HepG2 (cell line): ENCODE data around the gene TNFAIP8L2. TPM values are rescaled to one million over a fixed set of nuclear protein-coding genes. Genes with fewer than 3 reads are reported as not detected.

Source experiments
- FOSL1 ChIP-seq: sonication (generic); formaldehyde crosslinking; IDR thresholded peaks from 2 replicates; pipeline ENCODE4 v1.9.0; 2021; ENCODE audit warnings: missing genetic modification reagents, borderline replicate concordance
- GATAD2A ChIP-seq: IDR thresholded peaks from 2 replicates; pipeline ENCODE4 v1.6.1; 2016
- GTF3A ChIP-seq: sonication (generic); formaldehyde crosslinking; conservative IDR thresholded peaks from 2 replicates; pipeline ENCODE4 v1.4.0; 2020; ENCODE audit warnings: mild to moderate bottlenecking, missing genetic modification reagents
- ISX ChIP-seq: sonication (generic); formaldehyde crosslinking; conservative IDR thresholded peaks from 2 replicates; pipeline ENCODE4 v1.5.0; 2020; ENCODE audit warnings: missing genetic modification reagents
- ZBTB7B ChIP-seq: sonication (generic); formaldehyde crosslinking; IDR thresholded peaks from 2 replicates; pipeline ENCODE4 v1.4.0; 2020; ENCODE audit warnings: missing genetic modification reagents
- ZFP37 ChIP-seq: sonication (generic); formaldehyde crosslinking; IDR thresholded peaks from 2 replicates; pipeline ENCODE4 v1.4.0; 2020; ENCODE audit warnings: missing genetic modification reagents, borderline replicate concordance
- ZFP41 ChIP-seq: sonication (generic); formaldehyde crosslinking; IDR thresholded peaks from 2 replicates; pipeline ENCODE4 v1.4.0; 2020; ENCODE audit warnings: mild to moderate bottlenecking, missing genetic modification reagents, borderline replicate concordance
- ZNF329 ChIP-seq: sonication (generic); formaldehyde crosslinking; IDR thresholded peaks from 2 replicates; pipeline ENCODE4 v1.9.0; 2021; ENCODE audit warnings: low read depth, mild to moderate bottlenecking, missing genetic modification reagents
- ZNF468 ChIP-seq: sonication (generic); formaldehyde crosslinking; IDR thresholded peaks from 2 replicates; pipeline ENCODE4 v1.8.0; 2022; ENCODE audit warnings: mild to moderate bottlenecking, moderate library complexity, missing genetic modification reagents
- ZNF644 ChIP-seq: IDR thresholded peaks from 2 replicates; pipeline ENCODE4 v1.6.1; 2016; ENCODE audit warnings: low read depth
- polyA plus RNA-seq, 8 experiments: library from polyadenylated mRNA; depleted of rRNA in 3 of 8; stranded (reverse) in 7 of 8; unstranded in 1 of 8; fragments of >200 nt; fragmentation: Illumina TruSeq in 4 of 8; extraction: Trizol in 4 of 8; gene quantifications; 2 replicates each; pipeline versions ENCODE4 v1.2.1 to v1.2.3, GENCODE V29; 2011 to 2016; ENCODE audit warnings: low read depth in 4 of 8, missing spikeins in 1 of 8, mixed read lengths in 1 of 8; ENCODE audit not compliant: insufficient read depth in 1 of 8
- total RNA-seq, 5 experiments: library from RNA; depleted of rRNA; stranded (reverse); fragments of >200 nt; fragmentation: Illumina TruSeq; extraction: Trizol; gene quantifications; 2 replicates each; pipeline ENCODE4 v1.2.3, GENCODE V29; 2016; ENCODE audit warnings: low read depth in 1 of 5
- TF ChIP-seq, protein P1 (sequence below): sonication (generic); formaldehyde crosslinking; IDR thresholded peaks from 2 replicates; pipeline ENCODE4 v1.4.0; 2020; ENCODE audit warnings: missing genetic modification reagents
- TF ChIP-seq, protein P2 (sequence below): sonication (generic); formaldehyde crosslinking; IDR thresholded peaks from 2 replicates; pipeline ENCODE4 v1.4.0; 2020; ENCODE audit warnings: missing genetic modification reagents, borderline replicate concordance
- TF ChIP-seq, protein P3 (sequence below): sonication (generic); formaldehyde crosslinking; IDR thresholded peaks from 2 replicates; pipeline ENCODE4 v1.5.0; 2020; ENCODE audit warnings: mild to moderate bottlenecking, missing genetic modification reagents, moderate library complexity
- TF ChIP-seq, protein P4 (sequence below): sonication (generic); formaldehyde crosslinking; IDR thresholded peaks from 2 replicates; pipeline ENCODE4 v1.4.0; 2020; ENCODE audit warnings: missing genetic modification reagents, borderline replicate concordance
- TF ChIP-seq, protein P5 (sequence below): sonication (generic); formaldehyde crosslinking; conservative IDR thresholded peaks from 2 replicates; pipeline ENCODE4 v1.4.0; 2020; ENCODE audit warnings: mild to moderate bottlenecking, missing genetic modification reagents, moderate library complexity

Gene TNFAIP8L2
- total and polyA plus RNA-seq, 2 of the 13 experiments (the other 11 are each of a cell fraction or from before 2014, with no cell fraction given), result not detected

DNA sequence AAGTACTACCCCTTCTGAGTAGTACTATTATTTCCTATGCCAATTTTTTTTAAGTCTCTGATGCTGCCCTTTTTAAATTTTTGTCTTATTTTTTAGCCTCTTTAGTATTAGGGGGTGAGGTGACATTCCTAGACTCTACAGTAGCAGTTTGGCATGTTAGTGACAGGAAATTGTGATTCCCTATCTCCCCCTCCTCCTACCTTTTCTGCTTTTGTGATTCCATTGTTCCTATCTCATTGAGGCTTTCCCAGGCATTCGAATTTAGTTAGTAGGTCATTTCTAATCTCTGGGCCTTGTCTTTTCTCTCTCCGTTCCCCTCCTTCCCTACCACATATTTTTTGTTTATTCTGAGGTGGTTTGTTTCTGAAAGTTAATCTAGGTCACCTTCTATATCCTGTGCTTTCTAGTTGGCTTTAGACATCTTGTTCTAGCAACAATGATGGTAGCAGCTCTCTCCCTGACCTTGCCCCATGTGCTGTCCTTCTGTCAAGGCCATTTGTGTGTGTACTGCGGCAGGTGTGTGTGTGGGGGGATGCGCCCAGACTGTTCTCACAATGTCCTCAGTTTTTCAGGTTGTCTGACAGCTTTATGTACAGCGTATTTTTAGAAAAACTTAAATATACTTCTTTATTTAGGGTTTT lies 31.6 kb upstream of the TNFAIP8L2 start (continued):
- TF ChIP-seq, protein P1, sequence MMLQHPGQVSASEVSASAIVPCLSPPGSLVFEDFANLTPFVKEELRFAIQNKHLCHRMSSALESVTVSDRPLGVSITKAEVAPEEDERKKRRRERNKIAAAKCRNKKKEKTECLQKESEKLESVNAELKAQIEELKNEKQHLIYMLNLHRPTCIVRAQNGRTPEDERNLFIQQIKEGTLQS (CRISPR knock-in tag), result no peak
- no peak for TF ChIP-seq ZBTB7B (CRISPR knock-in tag)
- no peak for TF ChIP-seq ZNF468 (CRISPR knock-in tag)
- TF ChIP-seq GTF3A (CRISPR knock-in tag), result no peak
- TF ChIP-seq ISX (CRISPR knock-in tag), result no peak
- TF ChIP-seq, protein P2, sequence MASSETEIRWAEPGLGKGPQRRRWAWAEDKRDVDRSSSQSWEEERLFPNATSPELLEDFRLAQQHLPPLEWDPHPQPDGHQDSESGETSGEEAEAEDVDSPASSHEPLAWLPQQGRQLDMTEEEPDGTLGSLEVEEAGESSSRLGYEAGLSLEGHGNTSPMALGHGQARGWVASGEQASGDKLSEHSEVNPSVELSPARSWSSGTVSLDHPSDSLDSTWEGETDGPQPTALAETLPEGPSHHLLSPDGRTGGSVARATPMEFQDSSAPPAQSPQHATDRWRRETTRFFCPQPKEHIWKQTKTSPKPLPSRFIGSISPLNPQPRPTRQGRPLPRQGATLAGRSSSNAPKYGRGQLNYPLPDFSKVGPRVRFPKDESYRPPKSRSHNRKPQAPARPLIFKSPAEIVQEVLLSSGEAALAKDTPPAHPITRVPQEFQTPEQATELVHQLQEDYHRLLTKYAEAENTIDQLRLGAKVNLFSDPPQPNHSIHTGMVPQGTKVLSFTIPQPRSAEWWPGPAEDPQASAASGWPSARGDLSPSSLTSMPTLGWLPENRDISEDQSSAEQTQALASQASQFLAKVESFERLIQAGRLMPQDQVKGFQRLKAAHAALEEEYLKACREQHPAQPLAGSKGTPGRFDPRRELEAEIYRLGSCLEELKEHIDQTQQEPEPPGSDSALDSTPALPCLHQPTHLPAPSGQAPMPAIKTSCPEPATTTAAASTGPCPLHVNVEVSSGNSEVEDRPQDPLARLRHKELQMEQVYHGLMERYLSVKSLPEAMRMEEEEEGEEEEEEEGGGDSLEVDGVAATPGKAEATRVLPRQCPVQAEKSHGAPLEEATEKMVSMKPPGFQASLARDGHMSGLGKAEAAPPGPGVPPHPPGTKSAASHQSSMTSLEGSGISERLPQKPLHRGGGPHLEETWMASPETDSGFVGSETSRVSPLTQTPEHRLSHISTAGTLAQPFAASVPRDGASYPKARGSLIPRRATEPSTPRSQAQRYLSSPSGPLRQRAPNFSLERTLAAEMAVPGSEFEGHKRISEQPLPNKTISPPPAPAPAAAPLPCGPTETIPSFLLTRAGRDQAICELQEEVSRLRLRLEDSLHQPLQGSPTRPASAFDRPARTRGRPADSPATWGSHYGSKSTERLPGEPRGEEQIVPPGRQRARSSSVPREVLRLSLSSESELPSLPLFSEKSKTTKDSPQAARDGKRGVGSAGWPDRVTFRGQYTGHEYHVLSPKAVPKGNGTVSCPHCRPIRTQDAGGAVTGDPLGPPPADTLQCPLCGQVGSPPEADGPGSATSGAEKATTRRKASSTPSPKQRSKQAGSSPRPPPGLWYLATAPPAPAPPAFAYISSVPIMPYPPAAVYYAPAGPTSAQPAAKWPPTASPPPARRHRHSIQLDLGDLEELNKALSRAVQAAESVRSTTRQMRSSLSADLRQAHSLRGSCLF (CRISPR knock-in tag), result no peak
- TF ChIP-seq FOSL1 (CRISPR knock-in tag), result no peak
- TF ChIP-seq GATAD2A (CRISPR knock-in tag), result peak; percentile 55; the same call in 1 of the 2 replicates
- TF ChIP-seq ZNF329, result no peak
- TF ChIP-seq, protein P3, sequence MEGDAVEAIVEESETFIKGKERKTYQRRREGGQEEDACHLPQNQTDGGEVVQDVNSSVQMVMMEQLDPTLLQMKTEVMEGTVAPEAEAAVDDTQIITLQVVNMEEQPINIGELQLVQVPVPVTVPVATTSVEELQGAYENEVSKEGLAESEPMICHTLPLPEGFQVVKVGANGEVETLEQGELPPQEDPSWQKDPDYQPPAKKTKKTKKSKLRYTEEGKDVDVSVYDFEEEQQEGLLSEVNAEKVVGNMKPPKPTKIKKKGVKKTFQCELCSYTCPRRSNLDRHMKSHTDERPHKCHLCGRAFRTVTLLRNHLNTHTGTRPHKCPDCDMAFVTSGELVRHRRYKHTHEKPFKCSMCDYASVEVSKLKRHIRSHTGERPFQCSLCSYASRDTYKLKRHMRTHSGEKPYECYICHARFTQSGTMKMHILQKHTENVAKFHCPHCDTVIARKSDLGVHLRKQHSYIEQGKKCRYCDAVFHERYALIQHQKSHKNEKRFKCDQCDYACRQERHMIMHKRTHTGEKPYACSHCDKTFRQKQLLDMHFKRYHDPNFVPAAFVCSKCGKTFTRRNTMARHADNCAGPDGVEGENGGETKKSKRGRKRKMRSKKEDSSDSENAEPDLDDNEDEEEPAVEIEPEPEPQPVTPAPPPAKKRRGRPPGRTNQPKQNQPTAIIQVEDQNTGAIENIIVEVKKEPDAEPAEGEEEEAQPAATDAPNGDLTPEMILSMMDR, result no peak
- TF ChIP-seq, protein P4, sequence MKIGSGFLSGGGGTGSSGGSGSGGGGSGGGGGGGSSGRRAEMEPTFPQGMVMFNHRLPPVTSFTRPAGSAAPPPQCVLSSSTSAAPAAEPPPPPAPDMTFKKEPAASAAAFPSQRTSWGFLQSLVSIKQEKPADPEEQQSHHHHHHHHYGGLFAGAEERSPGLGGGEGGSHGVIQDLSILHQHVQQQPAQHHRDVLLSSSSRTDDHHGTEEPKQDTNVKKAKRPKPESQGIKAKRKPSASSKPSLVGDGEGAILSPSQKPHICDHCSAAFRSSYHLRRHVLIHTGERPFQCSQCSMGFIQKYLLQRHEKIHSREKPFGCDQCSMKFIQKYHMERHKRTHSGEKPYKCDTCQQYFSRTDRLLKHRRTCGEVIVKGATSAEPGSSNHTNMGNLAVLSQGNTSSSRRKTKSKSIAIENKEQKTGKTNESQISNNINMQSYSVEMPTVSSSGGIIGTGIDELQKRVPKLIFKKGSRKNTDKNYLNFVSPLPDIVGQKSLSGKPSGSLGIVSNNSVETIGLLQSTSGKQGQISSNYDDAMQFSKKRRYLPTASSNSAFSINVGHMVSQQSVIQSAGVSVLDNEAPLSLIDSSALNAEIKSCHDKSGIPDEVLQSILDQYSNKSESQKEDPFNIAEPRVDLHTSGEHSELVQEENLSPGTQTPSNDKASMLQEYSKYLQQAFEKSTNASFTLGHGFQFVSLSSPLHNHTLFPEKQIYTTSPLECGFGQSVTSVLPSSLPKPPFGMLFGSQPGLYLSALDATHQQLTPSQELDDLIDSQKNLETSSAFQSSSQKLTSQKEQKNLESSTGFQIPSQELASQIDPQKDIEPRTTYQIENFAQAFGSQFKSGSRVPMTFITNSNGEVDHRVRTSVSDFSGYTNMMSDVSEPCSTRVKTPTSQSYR (CRISPR knock-in tag), result peak; percentile 81; the same call in 1 of the 2 replicates
- TF ChIP-seq ZFP41 (CRISPR knock-in tag), result no peak
- peak; percentile 63; the same call in 1 of the 2 replicates for TF ChIP-seq ZNF644 (CRISPR knock-in tag)
- TF ChIP-seq, protein P5, sequence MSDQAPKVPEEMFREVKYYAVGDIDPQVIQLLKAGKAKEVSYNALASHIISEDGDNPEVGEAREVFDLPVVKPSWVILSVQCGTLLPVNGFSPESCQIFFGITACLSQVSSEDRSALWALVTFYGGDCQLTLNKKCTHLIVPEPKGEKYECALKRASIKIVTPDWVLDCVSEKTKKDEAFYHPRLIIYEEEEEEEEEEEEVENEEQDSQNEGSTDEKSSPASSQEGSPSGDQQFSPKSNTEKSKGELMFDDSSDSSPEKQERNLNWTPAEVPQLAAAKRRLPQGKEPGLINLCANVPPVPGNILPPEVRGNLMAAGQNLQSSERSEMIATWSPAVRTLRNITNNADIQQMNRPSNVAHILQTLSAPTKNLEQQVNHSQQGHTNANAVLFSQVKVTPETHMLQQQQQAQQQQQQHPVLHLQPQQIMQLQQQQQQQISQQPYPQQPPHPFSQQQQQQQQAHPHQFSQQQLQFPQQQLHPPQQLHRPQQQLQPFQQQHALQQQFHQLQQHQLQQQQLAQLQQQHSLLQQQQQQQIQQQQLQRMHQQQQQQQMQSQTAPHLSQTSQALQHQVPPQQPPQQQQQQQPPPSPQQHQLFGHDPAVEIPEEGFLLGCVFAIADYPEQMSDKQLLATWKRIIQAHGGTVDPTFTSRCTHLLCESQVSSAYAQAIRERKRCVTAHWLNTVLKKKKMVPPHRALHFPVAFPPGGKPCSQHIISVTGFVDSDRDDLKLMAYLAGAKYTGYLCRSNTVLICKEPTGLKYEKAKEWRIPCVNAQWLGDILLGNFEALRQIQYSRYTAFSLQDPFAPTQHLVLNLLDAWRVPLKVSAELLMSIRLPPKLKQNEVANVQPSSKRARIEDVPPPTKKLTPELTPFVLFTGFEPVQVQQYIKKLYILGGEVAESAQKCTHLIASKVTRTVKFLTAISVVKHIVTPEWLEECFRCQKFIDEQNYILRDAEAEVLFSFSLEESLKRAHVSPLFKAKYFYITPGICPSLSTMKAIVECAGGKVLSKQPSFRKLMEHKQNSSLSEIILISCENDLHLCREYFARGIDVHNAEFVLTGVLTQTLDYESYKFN (CRISPR knock-in tag), result peak; percentile 57
- TF ChIP-seq ZFP37 (CRISPR knock-in tag), result no peak
